HepG2 (cell line): ENCODE measurements around the gene UMOD. TPM values are rescaled to one million over a fixed set of nuclear protein-coding genes. Genes with fewer than 3 reads are reported as not detected.

ENCODE experiments used
- ATF4 ChIP-seq, 2 experiments: fragments of 450-650 bp in 1 of 2; sonication (generic) in 1 of 2; formaldehyde crosslinking; IDR thresholded peaks; 2 replicates each; pipeline versions ENCODE4 v1.5.0 to v1.8.0; 2020 to 2022; ENCODE audit warnings: mild to moderate bottlenecking in 1 of 2, missing genetic modification reagents in 1 of 2
- BRCA1 ChIP-seq: sonication (generic); formaldehyde crosslinking; IDR thresholded peaks from 2 replicates; pipeline ENCODE4 v1.4.0; 2020; ENCODE audit warnings: missing genetic modification reagents
- CBX5 ChIP-seq: sonication (generic); formaldehyde crosslinking; IDR thresholded peaks from 2 replicates; pipeline ENCODE4 v1.4.0; 2020; ENCODE audit warnings: missing genetic modification reagents, borderline replicate concordance
- FOSL1 ChIP-seq: sonication (generic); formaldehyde crosslinking; IDR thresholded peaks from 2 replicates; pipeline ENCODE4 v1.9.0; 2021; ENCODE audit warnings: missing genetic modification reagents, borderline replicate concordance
- HMGXB4 ChIP-seq, 2 experiments: sonication (generic) in 1 of 2; formaldehyde crosslinking in 1 of 2; IDR thresholded peaks; 2 replicates each; pipeline versions ENCODE4 v1.4.0 to v1.6.1; 2018 to 2020; ENCODE audit warnings: missing genetic modification reagents in 2 of 2, borderline replicate concordance in 1 of 2, low read depth in 1 of 2, mild to moderate bottlenecking in 1 of 2, missing biosample characterization in 1 of 2
- ISX ChIP-seq: sonication (generic); formaldehyde crosslinking; conservative IDR thresholded peaks from 2 replicates; pipeline ENCODE4 v1.5.0; 2020; ENCODE audit warnings: missing genetic modification reagents
- MTA3 ChIP-seq: sonication (generic); formaldehyde crosslinking; IDR thresholded peaks from 2 replicates; pipeline ENCODE4 v1.4.0; 2020; ENCODE audit warnings: missing genetic modification reagents
- NFYB ChIP-seq: sonication (generic); formaldehyde crosslinking; IDR thresholded peaks from 2 replicates; pipeline ENCODE4 v1.4.0; 2020; ENCODE audit warnings: missing genetic modification reagents
- PATZ1 ChIP-seq: sonication (generic); formaldehyde crosslinking; IDR thresholded peaks from 2 replicates; pipeline ENCODE4 v1.4.0; 2020; ENCODE audit warnings: missing genetic modification reagents
- PCBP1 ChIP-seq: fragments of 200-400 bp; formaldehyde crosslinking; IDR thresholded peaks from 2 replicates; pipeline ENCODE4 v1.6.1; 2017; ENCODE audit warnings: mild to moderate bottlenecking, low read depth, low read length, borderline replicate concordance
- SKIL ChIP-seq: sonication (generic); formaldehyde crosslinking; IDR thresholded peaks from 2 replicates; pipeline ENCODE4 v1.8.0; 2022; ENCODE audit warnings: missing genetic modification reagents, mild to moderate bottlenecking, moderate library complexity, borderline replicate concordance
- SRSF1 ChIP-seq: fragments of 200-400 bp; formaldehyde crosslinking; optimal IDR thresholded peaks from 2 replicates; pipeline ENCODE3; 2017; ENCODE audit warnings: mild to moderate bottlenecking, low read depth, low read length, moderate library complexity
- STAT5B ChIP-seq: sonication (generic); formaldehyde crosslinking; IDR thresholded peaks from 2 replicates; pipeline ENCODE4 v1.4.0; 2020; ENCODE audit warnings: missing genetic modification reagents
- ZBTB26 ChIP-seq: IDR thresholded peaks from 2 replicates; pipeline ENCODE4 v1.6.1; 2016; ENCODE audit warnings: missing compliant biosample characterization, missing genetic modification reagents, borderline replicate concordance
- ZFP36L1 ChIP-seq: sonication (generic); formaldehyde crosslinking; IDR thresholded peaks from 2 replicates; pipeline ENCODE4 v1.8.0; 2022; ENCODE audit warnings: mild to moderate bottlenecking, missing genetic modification reagents, moderate library complexity
- ZMYM3 ChIP-seq: sonication (generic); formaldehyde crosslinking; IDR thresholded peaks from 2 replicates; pipeline ENCODE4 v1.5.1; 2020; ENCODE audit warnings: mild to moderate bottlenecking, missing genetic modification reagents
- ZNF441 ChIP-seq: sonication (generic); formaldehyde crosslinking; IDR thresholded peaks from 2 replicates; pipeline ENCODE4 v1.7.0; 2021; ENCODE audit warnings: missing genetic modification reagents, borderline replicate concordance
- polyA plus RNA-seq, 8 experiments: library from polyadenylated mRNA; depleted of rRNA in 3 of 8; stranded (reverse) in 7 of 8; unstranded in 1 of 8; fragments of >200 nt; fragmentation: Illumina TruSeq in 4 of 8; extraction: Trizol in 4 of 8; gene quantifications; 2 replicates each; pipeline versions ENCODE4 v1.2.1 to v1.2.3, GENCODE V29; 2011 to 2016; ENCODE audit warnings: low read depth in 4 of 8, missing spikeins in 1 of 8, mixed read lengths in 1 of 8; ENCODE audit not compliant: insufficient read depth in 1 of 8
- total RNA-seq, 5 experiments: library from RNA; depleted of rRNA; stranded (reverse); fragments of >200 nt; fragmentation: Illumina TruSeq; extraction: Trizol; gene quantifications; 2 replicates each; pipeline ENCODE4 v1.2.3, GENCODE V29; 2016; ENCODE audit warnings: low read depth in 1 of 5
- TF ChIP-seq, protein P1 (sequence below): IDR thresholded peaks from 2 replicates; pipeline ENCODE4 v1.6.1; 2016; ENCODE audit warnings: low read depth, control low read depth

UMOD gene
- total and polyA plus RNA-seq, 2 of the 13 experiments (the other 11 are each of a cell fraction or from before 2014, with no cell fraction given) = not detected

DNA sequence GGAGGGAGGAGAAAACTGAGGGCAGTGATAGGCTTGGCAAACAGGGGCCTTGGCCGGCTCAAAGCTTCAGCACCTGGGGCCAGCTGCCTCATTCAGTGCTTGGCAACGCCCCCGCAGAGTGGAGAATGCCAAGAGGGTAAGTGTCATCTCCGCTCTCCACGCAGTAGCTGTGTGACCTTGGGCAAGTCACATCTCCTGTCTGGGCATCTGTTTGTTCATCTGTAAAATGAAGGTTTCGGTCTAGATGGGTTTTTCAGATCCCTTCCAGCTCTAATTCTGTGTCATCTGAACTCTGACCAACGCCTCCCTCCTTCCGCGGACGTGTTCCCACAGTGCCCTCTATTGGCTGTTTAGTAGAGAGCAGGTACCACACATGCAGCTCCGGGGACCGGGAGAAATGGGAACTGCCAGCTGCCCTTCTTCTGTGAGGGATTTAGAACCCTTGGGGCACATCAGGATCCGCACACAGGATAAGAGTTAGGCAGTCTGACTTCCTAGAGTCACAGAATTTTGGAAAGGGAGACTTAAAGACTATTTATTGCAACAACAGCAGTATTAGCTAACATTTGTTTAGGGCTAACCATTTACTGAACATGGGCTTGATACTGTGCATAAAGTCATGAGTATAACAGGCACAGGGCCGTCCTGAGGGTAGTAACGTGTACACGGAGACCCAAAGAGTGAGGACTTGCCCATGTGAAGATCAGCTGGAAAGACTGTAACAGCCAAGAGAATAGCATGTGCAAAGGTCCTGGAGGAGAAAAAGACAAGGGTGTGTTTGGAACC lies 52.0 kb downstream of the UMOD start (continued):
- TF ChIP-seq PCBP1 (no peak), BRCA1 (no peak), NFYB (CRISPR knock-in tag) (no peak), ZNF441 (CRISPR knock-in tag) (no peak), PATZ1 (CRISPR knock-in tag) (0 out of 2 replicates have a peak, but pooled peaks have one; percentile 22), FOSL1 (no peak), ISX (no peak), MTA3 (CRISPR knock-in tag) (no peak), ZMYM3 (CRISPR knock-in tag) (0 out of 2 replicates have a peak, but pooled peaks have one; percentile 38), HMGXB4 (CRISPR knock-in tag; IDR thresholded peaks at IDR 0.05; ENCODE audit: borderline replicate concordance in 1 of 2, low read depth in 1 of 2) (peak in 1 of 2 experiments; percentile 57; a peak in 1 of 4 replicates), SKIL (CRISPR knock-in tag) (no peak), ATF4 (CRISPR knock-in tag; IDR thresholded peaks at IDR 0.05) (no peak), SRSF1 (no peak), ZFP36L1 (CRISPR knock-in tag) (0 out of 2 replicates have a peak, but pooled peaks have one; percentile 22), ZBTB26 (CRISPR knock-in tag) (peak; percentile 63; the same call in 1 of the 2 replicates), STAT5B (CRISPR knock-in tag) (no peak), CBX5 (CRISPR knock-in tag) (0 out of 2 replicates have a peak, but pooled peaks have one; percentile 39)
- TF ChIP-seq, protein P1, sequence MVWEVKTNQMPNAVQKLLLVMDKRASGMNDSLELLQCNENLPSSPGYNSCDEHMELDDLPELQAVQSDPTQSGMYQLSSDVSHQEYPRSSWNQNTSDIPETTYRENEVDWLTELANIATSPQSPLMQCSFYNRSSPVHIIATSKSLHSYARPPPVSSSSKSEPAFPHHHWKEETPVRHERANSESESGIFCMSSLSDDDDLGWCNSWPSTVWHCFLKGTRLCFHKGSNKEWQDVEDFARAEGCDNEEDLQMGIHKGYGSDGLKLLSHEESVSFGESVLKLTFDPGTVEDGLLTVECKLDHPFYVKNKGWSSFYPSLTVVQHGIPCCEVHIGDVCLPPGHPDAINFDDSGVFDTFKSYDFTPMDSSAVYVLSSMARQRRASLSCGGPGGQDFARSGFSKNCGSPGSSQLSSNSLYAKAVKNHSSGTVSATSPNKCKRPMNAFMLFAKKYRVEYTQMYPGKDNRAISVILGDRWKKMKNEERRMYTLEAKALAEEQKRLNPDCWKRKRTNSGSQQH = peak; percentile 63; the same call in 1 of the 2 replicates
